Inferior parietal cortex (tissue), 1 donor: ENCODE data around the gene DNAJB6.

Experiments used
- DNase-seq: peaks from one replicate; pipeline ENCODE4 v3.0.0-alpha.2; 2016; ENCODE audit errors: extremely low spot score

The DNAJB6 gene

DNA sequence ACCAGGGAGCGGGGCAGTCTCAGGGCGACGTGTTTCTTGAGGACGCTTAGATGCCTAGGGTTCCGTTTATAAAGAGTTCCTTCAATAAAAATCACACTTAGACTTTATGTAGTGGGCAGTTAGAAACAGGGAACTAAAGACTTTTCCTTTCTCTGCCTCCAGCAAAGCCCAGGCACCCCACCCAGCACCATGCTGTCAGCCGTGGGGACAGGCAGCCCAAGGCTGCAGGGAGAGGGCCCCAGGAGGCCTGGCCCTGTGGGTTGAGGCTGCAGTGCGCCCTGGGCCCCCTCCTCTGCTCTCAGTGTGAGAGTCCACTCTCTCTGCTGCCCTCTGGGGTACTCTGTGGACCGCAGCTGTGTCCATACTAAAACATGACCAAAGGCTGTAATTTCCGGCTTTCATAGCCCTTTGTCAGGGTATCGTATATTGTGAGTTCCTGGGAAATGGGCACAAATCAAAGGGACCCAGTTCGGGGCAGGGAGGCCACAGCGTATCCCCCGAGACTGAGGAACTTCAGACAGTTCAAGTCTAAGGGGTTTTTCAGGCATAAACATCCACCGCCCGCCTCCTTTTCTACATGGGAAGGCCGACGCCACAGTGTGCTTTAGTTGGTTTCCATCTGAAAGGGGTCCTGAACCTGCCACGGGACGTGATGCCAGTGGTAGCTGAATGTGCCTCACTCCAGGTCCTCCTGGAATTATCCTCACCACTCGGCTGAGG lies 59.7 kb downstream of the DNAJB6 start:
- no peak for DNase-seq

DNA sequence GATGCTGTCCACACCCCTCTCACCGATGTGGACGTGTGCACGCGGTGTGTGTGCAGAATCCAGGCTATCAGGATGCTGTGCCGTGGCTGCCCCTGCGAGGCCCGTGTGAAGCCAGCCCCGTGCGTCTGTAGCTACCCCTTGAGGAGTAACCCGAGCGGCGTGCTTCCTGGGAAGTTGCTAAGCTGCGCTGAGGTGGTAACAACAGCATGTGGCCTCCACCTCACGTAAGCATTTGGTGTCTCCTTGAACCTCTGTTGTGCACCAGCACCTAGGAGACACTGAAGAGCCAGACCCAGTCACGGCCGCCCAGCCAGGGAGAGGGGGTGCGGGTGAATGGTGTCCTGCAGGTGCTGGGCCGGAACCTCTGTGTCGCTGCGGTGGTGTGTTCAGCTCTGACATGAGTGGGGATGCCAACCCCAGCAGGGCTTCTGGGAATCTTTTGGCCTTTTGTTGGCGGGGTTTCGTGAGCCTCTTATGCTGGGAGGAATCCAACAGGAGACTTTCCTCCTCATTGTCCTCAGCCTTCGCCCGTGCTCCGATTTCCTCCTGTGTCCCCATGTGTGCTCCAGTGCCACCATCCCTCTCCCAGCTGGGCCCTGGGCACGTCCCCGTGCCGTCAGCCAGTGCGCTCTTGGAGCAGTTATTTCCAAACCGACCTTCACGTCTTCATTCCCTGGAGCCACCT lies 60.4 kb downstream of the DNAJB6 start:
- no peak for DNase-seq

DNA sequence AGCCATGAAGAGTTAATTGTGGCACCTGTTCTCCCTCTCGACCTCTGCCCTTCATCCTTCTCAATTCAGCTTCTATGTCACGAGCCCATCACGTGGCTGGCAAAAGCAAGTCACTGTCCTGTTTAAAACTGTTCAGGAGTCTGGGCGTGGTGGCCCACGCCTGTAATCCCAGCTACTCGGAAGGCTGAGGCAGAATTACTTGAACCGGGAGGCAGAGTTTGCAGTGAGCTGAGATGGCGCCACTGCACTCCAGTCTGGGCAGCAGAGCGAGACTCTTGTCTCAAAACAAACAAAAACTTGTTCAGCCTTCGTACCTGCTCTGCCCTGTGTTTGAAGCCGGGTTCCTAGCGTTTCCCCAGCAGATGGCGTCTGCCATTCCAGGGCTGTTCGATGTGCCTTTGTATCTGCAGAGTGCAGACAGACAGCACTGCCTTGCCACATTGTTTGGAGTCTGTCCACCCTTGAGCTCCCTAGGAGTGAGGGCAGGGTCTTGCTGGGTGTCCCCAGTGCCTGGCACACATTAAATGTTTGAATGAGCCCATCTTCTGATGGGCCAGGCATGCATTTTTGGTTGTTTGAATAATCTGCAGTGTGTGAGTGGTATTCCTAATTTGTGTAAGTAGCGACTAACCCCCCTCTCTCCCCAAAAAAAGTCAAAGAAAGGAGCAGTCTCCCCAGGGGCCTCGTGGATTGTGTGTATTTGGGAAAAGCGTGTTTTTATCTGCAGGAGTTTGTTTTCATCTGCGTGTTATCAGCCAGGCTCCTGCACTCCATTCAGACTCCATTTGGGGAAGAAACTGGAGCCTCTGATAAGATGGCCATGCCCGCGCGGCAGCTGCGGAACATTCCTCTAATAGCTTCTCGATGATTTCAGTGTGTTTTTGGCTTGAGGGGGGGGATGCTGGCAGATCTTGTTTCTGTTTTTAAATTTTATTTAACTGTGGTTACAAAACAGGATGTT lies 61.2 kb downstream of the DNAJB6 start:
- DNase-seq: no peak

DNA sequence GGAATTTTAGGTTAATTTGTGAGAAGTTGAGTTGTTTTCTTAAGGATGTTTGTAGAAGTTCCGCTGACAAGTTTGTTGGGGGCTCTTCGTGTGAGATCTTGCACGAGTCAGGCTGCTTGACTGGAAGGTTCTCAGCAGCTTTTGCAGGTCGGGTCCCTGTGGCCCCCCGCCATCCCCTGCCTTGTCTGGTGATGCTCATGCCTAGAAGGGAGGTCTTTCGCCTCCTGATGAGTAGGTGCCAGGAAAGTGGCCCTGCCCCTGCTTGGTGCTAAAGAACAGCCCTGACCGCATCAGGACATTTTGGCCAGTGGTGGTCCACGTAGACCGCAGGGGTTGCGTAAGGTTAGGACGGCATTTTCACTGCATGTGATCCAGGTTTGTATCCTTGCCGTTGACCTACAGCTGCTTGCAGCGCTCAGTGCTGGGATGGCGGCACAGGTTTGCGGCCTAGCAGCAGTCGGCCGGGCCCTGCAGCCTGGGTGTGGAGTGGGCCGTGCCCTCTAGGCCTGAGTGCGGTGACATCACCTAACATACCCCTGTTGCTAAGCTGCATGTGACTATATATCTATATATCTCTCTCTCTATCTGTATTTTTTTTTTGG lies 62.4 kb downstream of the DNAJB6 start:
- no peak for DNase-seq

DNA sequence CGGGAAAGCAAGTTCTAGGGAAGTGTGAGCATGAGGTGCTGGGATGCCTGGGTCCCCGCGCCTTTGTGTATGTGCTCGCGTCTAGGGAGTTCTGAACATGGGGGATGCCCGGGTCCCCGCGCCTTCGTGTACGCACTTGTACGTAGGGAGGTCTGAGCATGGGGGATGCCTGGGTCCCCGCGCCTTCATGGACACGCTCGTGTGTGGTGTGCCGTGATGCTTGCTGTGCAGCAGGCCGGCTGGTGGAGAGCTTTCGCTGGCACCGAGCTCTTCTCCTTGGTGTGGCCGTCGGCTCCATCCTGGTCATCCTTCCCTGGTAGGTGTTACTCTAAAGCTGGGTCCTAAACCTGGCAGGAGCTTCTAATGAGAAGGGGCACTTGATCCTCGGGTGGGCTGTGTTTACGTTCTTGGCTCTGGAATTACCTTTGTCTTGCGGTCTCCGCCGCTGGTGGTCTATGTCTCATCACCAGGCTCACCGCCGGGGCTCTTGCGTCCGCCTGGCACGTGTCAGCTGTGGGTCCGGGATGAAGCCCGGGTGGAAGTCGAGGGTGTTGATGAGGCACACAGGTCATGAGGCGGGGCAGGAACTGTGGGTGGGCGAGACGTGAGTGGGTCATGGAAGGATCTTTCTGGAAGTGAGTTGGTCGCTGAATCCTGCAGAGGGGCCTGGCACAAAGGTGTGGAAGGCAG lies 63.5 kb downstream of the DNAJB6 start:
- no peak for DNase-seq

DNA sequence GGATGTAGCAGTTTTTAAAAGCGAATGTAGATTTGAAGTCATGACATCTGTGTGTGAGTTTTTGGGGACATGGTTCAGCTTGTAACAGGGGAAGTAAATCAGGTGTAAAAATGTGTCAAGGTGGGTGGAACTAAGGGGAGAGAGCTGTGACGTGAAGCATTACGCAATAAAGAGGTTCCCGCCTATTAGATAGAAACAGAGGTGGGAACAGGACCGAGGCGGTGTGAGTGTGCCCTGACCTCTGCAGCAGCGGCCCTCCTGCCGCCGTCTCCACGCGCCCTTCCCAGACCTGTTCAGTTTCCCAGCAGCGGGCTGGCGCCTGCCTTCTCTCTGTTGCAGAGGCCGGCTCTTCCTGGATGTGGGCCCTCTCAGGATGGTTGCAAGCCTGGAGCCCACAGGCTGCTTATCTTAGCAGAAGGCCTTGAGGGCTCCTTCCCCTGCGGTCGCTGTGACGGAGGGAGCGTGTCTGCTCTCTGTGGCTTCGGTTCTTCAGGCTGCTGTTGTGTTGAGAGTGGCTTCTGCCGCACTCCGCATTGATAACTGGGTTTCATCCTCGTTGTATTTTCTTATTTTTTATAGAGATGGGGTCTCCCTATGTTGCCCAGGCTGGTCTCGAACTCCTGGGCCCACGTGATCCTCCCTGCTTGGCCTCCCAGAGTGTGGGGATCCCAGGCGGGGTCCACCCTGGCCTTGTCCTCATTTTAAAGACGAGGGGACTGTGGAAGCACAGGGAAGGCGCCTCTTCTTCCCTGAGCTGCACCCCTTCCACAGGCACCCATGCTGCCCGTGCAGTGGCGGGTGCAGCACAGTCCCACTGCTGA lies 65.0 kb downstream of the DNAJB6 start:
- DNase-seq: peak; percentile 27

DNA sequence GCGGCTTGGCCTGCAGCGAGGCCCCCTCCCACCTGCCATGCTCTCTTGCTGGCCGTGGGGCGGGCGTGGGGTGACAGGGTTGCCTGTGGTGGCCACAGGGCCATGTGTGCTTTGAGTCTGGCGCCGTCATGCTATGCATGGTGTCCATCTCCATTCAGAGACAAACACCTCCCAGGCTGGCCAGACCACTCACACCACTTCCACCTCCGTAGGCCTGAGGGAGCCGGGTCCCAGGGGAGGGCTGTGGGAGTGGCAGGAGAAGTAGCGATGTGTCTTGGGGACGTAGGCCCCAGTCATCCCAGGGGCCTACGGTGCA lies 65.5 kb downstream of the DNAJB6 start:
- no peak for DNase-seq

DNA sequence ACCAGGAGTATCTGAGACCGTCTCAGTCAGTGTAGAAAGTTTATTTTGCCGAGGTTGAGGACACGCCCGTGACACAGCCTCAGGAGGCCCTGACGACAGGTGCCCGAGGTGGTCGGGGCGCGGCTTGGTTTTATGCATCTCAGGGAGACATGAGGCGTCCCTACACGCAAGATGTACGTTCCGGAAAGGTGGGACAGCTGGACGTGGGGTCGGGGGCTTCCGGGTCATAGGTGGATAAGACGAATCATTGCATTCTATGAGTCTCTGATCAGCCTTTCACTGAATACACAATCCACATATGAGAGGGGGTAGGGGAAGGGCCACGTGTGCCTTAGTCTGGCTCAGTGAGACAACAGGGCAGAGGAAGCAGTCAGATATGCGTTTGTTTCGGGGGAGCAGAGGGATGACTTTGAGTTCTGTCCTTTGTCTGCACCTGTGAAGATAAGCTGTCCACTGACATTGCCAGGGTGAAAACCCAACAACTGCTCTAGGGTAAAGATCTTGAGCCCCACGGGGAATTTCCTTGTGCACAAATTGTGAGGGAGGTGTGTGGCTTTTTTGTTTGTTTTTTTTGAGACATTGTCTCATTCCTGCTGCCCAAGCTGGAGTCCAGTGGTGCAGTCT lies 66.2 kb downstream of the DNAJB6 start:
- no peak for DNase-seq

DNA sequence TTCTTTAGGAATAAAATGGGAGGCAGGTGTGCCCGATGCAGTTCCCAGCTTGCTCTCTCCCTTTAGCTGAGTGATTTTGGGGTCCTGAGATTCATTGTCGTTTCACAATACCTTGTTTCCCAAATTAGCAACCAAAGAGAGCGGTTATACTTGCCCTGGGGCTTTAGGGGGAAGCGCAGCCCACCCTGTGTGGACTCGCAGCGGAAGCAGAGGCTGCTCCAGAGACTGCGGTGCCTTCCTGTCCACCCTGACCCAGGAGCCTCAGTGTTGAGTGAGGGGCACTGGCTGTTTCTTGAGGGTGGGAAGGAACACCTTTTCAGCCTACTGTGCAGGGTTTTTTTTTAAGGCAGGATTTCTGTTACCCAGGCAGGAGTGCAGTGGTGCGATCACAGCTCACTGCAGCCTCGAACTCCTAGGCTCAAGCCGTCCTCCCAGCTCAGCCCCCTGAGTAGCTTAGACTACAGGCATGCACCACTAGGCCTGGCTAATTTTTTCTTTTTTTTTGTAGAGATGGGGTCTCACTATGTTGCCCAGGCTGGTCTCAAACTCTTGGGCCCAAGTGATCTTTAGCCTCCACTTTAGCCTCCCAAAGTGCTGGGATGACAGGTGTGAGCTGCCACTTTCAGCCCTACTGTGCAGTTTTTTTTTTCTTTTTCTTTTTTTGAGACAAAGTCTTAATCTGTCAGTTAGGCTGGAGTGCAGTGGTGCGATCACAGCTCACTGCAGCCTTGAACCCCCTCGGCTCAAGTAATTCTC lies 67.0 kb downstream of the DNAJB6 start:
- DNase-seq: no peak

DNA sequence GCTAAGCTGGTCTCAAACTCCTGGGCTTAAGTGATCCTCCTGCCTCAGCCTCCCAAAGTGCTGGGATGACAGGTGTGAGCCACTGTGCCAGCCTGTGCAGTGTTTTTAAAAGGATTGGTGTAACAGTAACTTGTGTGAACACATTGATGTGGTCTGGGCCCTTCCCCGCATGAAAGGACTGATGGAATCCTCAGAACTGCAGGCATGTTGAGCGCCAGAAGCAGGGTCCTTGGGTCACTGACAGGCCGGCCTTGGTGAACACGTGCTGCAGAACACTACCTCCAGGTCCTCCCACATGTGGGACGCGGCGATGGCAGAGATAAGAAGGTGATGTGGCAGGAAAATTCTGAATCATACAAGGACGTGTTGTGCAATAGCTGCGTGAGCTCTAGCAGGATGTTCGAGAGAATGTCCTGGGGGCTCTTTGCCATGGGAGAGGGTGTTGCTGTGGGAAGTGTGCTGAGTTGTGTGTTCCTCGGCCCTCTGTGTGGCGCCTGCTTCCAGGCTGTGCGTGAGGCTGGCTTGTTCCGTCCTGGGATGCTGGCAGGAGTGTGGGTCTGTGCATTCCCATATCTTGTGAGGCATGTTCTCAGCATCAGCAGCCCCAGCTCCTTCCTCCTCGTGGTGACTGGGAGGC lies 68.2 kb downstream of the DNAJB6 start:
- DNase-seq: no peak

DNA sequence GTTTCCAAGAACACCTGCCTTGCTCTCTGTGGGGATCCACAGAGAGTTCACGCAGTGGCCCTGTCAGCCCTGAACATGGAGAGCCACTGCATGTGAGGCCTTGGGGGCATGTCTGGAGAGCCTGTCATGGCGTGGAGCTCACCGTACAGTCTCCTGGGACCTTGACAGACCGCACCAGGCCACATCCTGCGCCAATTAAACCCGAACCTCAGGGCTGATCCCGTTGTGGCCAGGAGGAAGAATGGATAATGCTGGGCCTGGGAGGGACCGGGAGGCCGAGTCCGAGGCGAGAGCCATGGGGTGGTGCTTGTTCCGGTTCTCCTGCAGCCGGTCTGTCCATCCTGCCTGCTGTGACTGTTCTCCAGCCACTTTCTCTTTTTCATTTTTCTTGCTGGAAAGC lies 68.7 kb downstream of the DNAJB6 start:
- no peak for DNase-seq

DNA sequence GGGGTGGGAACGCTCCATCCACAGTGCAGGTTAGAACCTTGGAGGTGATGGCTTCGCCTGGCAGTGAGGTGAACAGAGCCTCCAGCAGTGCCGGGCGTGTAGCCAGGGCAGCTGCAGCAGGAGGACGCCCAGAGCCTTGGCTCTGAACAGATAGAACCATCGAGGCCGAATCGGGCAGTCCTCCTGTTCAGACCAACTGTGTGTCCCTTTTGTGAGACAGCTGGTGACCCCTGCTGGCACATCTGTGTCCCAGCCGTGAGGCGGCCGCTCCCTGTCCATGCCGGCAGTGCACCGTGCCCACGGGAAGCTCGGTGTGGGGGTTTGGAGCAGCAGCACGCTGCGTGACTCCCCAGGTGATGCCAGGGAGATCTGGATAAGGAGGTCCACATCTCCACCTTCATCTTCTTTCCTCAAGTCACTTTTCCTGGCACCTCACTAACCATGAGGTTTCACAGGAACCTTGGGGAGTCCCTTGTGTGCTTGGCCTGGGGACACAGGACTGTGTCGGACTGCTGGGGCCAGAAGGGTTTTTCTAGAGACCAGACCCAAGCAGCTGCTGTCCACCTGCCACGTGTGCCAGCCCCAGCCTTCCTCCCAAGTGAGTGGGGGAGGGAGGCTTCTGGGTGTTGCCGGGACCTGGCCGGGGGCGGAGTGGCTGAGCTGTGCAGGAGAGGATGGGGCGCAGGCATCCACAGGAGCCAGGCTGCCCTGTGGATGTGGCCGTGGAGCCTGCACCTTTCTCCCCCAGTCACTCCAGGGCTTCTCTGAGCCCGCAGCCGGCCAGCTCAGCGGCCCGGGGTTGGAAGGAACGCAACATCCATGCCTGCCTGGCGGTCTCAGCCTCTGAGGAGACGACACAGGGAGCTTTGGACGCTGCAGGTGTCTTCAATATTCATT lies 69.4 kb downstream of the DNAJB6 start:
- DNase-seq: no peak

DNA sequence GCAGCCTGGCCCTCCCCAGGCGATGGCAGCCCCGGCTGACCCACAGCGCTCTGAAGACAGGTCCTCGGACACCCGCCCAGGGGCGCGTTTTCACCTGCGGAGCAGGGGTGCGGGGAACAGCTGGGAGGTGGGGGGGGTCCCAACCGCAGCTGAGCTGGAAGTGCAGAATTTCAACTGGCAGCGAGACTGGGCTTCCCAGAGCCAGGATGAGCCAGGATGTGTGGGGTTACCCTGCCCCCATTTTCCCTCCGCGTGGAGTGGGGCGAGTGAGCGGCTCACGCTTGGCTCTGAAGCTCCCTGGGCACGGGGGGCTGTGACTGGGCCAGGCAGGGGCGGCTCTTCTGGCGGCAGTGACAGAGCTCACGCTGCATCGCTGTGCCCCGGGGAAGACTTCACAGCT lies 70.2 kb downstream of the DNAJB6 start:
- no peak for DNase-seq

DNA sequence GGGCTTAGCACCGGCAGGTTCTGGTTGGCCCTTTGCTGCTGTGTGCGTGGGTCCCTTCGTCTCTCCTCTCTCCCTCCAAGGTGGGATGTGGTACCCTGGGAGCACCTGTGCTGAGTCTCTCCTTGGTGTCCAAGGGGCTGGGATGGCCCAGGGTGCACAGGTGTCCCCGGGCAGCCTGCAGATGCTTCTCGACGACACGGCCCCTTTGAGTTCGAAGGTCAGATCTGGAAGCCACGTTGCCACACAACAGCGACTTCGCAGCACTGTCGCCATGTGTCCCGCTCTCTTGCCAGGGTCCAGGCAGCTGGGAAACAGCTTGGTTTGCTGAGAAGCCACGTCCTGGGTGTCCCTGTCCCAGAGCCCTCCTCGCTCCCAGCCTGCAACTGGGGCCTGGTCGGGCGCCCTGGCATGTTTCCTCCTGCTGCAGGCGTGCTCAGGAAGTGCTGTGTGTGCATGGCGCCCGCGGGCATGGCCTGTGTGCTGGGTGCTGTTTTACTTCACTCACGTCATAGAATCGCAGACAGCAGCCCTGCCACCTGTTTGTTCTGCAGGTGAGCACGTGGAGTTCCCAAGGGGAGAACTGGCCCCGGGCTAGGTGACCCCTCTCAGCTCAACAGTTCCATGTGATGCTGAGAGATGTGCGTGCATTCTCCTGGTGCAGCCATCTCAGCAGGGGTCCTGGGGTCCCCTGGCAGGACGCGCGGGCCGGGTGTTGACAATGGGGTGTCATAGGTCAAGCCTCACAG lies 70.9 kb downstream of the DNAJB6 start:
- no peak for DNase-seq

DNA sequence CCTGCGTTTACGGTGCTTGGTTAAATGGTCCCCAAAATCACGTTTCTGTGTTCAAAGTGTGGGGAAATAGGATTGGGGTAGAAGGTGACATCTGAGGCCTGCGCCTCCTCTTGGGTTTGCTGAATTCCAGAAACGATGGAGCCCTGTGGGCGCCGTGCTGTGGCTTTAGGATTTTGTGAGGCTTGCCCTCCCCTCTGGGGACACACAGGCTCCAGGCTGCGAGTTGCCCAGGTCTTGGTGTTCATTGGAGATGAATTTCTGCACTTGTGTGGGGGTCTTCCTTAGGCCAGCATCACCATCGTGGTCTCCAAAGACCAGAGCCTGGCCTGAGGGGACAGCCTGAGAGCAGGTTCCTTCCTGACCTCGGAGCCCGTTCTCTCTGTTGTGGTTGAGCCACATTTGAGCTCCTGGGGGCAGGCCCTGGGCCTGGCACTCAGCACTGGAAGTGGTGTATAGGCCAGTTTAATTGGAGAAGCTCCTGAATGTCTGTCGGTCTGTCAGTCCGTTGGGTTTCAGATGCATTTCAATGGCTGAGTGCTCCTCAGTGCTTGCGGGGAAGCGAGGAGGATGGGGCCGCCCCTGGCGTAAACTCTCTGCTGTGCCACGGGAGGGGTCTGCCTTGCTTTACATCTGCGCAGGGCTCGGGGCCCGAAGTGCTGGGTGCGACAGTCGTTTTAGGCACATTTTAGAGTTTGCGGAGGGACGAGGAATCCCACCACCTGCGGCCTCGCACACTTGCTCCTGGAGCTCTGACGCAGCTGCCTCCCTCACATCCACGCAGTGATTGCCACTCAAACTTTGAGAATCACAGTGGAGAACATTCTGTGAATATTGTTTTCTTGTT lies 71.7 kb downstream of the DNAJB6 start:
- DNase-seq: no peak

DNA sequence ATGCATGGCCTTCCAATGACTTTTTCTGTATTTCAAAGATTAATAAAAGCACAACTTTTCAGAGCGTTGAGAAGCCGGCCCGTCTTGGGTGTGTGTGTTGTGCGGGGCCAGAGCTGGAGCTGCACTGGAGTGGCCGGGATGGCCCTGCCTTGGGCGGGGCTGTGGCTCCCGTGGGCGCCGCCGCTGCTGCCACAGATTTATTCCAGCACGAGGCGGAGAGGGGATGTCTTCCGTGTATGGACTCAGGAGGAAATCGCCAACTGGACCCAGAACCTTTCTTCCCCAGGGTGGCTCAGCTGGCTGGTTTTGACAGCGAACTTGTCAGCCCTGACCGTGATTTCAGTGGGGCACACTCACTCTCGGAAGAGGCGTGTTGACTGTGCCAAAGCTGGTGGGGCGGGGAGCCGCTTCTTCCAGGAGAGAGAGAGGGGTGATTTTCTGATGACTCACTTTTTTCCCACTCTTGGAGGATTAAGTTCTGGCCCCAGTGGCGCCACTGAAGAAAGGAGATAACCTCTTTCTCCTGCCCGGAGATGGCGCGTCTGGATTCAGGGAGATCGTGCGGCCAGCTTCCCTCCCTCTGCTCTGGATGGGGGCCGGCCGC lies 72.4 kb downstream of the DNAJB6 start:
- DNase-seq: no peak
